ENCODE results near the gene DLGAP1.

- TF ChIP-seq CTCF (IDR thresholded peaks at IDR 0.05) (no peak), EZH2 (IDR thresholded peaks at IDR 0.05; ENCODE audit: borderline replicate concordance, insufficient read depth, low read depth, low read length, poor library complexity, severe bottlenecking) (no peak)
Observed at GRCh38 chr18:3972291-3972930, 482.7 kb downstream of the DLGAP1 start.
